ENCODE measurements around the gene PTPRT. TPM values are rescaled to one million over a fixed set of nuclear protein-coding genes. Genes with fewer than 3 reads are reported as not detected.

The PTPRT gene
- total and polyA plus RNA-seq, 2 donors (not counting 1 experiment from before 2014, with no cell fraction given) = not detected

- Histone ChIP-seq H3K27ac (ENCODE audit: insufficient read depth, low read length) (no peak overlapping the region), H4K20me1 (ENCODE audit: control insufficient read depth, extremely low read depth, insufficient read depth, low read length) (no peaks in the 10 kb centered on the region), H3K36me3 (ENCODE audit: control insufficient read depth, insufficient read depth, low read length) (no peaks in the 10 kb centered on the region), H2AFZ (ENCODE audit: low read length) (no peak overlapping the region), H3K9ac (ENCODE audit: insufficient read depth, low read length) (no peak overlapping the region), H3K4me3 (replicated peaks in 1 of 4; ENCODE audit: control extremely low read depth in 1 of 4, insufficient read depth in 1 of 4, low read depth in 3 of 4, low read length in 4 of 4) (no peak overlapping the region), H3K9me3 (ENCODE audit: control insufficient read depth, insufficient read depth, low read depth, low read length) (no peaks in the 10 kb centered on the region), H3K27me3 (ENCODE audit: control insufficient read depth, insufficient read depth, low read length) (no peaks in the 10 kb centered on the region), H3K4me2 (ENCODE audit: extremely low read depth, insufficient read depth, low read length) (no peak overlapping the region), H3K79me2 (ENCODE audit: control insufficient read depth, insufficient read depth, low read length) (no peaks in the 10 kb centered on the region), H3K4me1 (ENCODE audit: control insufficient read depth, extremely low read depth, insufficient read depth, low read length) (no peaks in the 10 kb centered on the region)
- TF ChIP-seq EZH2 (IDR thresholded peaks at IDR 0.05; ENCODE audit: low read length, missing control alignments) = no peak
- TF ChIP-seq CTCF (conservative IDR thresholded peaks at IDR 0.05 in 1 of 2, IDR thresholded peaks at IDR 0.05 in 1 of 2; ENCODE audit: low read depth in 1 of 2, low read length in 2 of 2) = no peak
- no peak for DNase-seq (ENCODE audit: low read depth in 2 of 2)
Observed at GRCh38 chr20:42988319-42988718, 201.4 kb downstream of the PTPRT start.

- Histone ChIP-seq H3K36me3 (ENCODE audit: control insufficient read depth, insufficient read depth, low read length) (no peaks in the 10 kb centered on the region), H3K4me1 (ENCODE audit: control insufficient read depth, extremely low read depth, insufficient read depth, low read length) (no peaks in the 10 kb centered on the region), H3K9me3 (ENCODE audit: control insufficient read depth, insufficient read depth, low read depth, low read length) (no peaks in the 10 kb centered on the region), H3K9ac (ENCODE audit: insufficient read depth, low read length) (no peak overlapping the region), H3K4me3 (replicated peaks in 1 of 4; ENCODE audit: control extremely low read depth in 1 of 4, insufficient read depth in 1 of 4, low read depth in 3 of 4, low read length in 4 of 4) (no peak overlapping the region), H2AFZ (ENCODE audit: low read length) (no peak overlapping the region), H3K27me3 (ENCODE audit: control insufficient read depth, insufficient read depth, low read length) (no peaks in the 10 kb centered on the region), H4K20me1 (ENCODE audit: control insufficient read depth, extremely low read depth, insufficient read depth, low read length) (no peaks in the 10 kb centered on the region), H3K27ac (ENCODE audit: insufficient read depth, low read length) (no peak overlapping the region), H3K79me2 (ENCODE audit: control insufficient read depth, insufficient read depth, low read length) (no peaks in the 10 kb centered on the region), H3K4me2 (ENCODE audit: extremely low read depth, insufficient read depth, low read length) (no peak overlapping the region)
- TF ChIP-seq EZH2 (IDR thresholded peaks at IDR 0.05; ENCODE audit: low read length, missing control alignments) = no peak
- no peak for TF ChIP-seq CTCF (conservative IDR thresholded peaks at IDR 0.05 in 1 of 2, IDR thresholded peaks at IDR 0.05 in 1 of 2; ENCODE audit: low read depth in 1 of 2, low read length in 2 of 2)
- DNase-seq (ENCODE audit: low read depth in 2 of 2) = no peak
Observed at GRCh38 chr20:42987376-42988114, 202.2 kb downstream of the PTPRT start.

- Histone ChIP-seq H3K4me1 (ENCODE audit: control insufficient read depth, extremely low read depth, insufficient read depth, low read length) (no peaks in the 10 kb centered on the region), H3K9me3 (ENCODE audit: control insufficient read depth, insufficient read depth, low read depth, low read length) (no peaks in the 10 kb centered on the region), H3K36me3 (ENCODE audit: control insufficient read depth, insufficient read depth, low read length) (no peaks in the 10 kb centered on the region), H3K27ac (ENCODE audit: insufficient read depth, low read length) (no peak overlapping the region), H3K27me3 (ENCODE audit: control insufficient read depth, insufficient read depth, low read length) (no peaks in the 10 kb centered on the region), H3K9ac (ENCODE audit: insufficient read depth, low read length) (no peak overlapping the region), H4K20me1 (ENCODE audit: control insufficient read depth, extremely low read depth, insufficient read depth, low read length) (no peaks in the 10 kb centered on the region), H3K4me3 (replicated peaks in 1 of 4; ENCODE audit: control extremely low read depth in 1 of 4, insufficient read depth in 1 of 4, low read depth in 3 of 4, low read length in 4 of 4) (no peak overlapping the region), H2AFZ (ENCODE audit: low read length) (no peak overlapping the region), H3K79me2 (ENCODE audit: control insufficient read depth, insufficient read depth, low read length) (no peaks in the 10 kb centered on the region), H3K4me2 (ENCODE audit: extremely low read depth, insufficient read depth, low read length) (no peak overlapping the region)
- DNase-seq (ENCODE audit: low read depth in 2 of 2) = no peak
- no peak for TF ChIP-seq CTCF (conservative IDR thresholded peaks at IDR 0.05 in 1 of 2, IDR thresholded peaks at IDR 0.05 in 1 of 2; ENCODE audit: low read depth in 1 of 2, low read length in 2 of 2)
- no peak for TF ChIP-seq EZH2 (IDR thresholded peaks at IDR 0.05; ENCODE audit: low read length, missing control alignments)
Observed at GRCh38 chr20:42986143-42986773, 203.4 kb downstream of the PTPRT start.
